ENCODE measurements around the gene VPS51.

Gene VPS51

GRCh38 chr11:65095974-65096806, at the start of gene VPS51:
Gene VPS51, plus strand, starts transcription at chr11:65096214. Its CDS starts 37 bp downstream, at chr11:65096251.
- DNase-seq (ENCODE audit: low read depth) = peak; percentile 72

- DNase-seq (ENCODE audit: low read depth) = peak; percentile 10
These were observed 48.2 kb upstream of the VPS51 start for GRCh38 chr11:65047581-65048422.

- no peak for DNase-seq (ENCODE audit: low read depth)
These were observed 44.6 kb upstream of the VPS51 start for GRCh38 chr11:65051398-65051858.

- DNase-seq (ENCODE audit: low read depth) = no peak
These were observed 42.0 kb upstream of the VPS51 start for GRCh38 chr11:65053827-65054508.

GRCh38 chr11:65055538-65055937, 40.5 kb upstream of the VPS51 start:
- DNase-seq (ENCODE audit: low read depth) = no peak

- DNase-seq (ENCODE audit: low read depth) = no peak
These were observed 39.0 kb upstream of the VPS51 start for GRCh38 chr11:65056999-65057398.

- DNase-seq (ENCODE audit: low read depth) = no peak
These were observed 38.5 kb upstream of the VPS51 start for GRCh38 chr11:65057526-65057925.

- no peak for DNase-seq (ENCODE audit: low read depth)
These were observed 38.0 kb upstream of the VPS51 start for GRCh38 chr11:65058012-65058411.

- no peak for DNase-seq (ENCODE audit: low read depth)
These were observed 37.5 kb upstream of the VPS51 start, which contains the start of gene NAALADL1 for GRCh38 chr11:65058419-65059054. Gene NAALADL1, minus strand, starts transcription at chr11:65058553. Its CDS starts 32 bp downstream, at chr11:65058521.

GRCh38 chr11:65059523-65059922, 36.5 kb upstream of the VPS51 start:
- no peak for DNase-seq (ENCODE audit: low read depth)

- DNase-seq (ENCODE audit: low read depth) = no peak
These were observed 35.8 kb upstream of the VPS51 start for GRCh38 chr11:65059959-65060824.

- DNase-seq (ENCODE audit: low read depth) = no peak
These were observed 35.1 kb upstream of the VPS51 start for GRCh38 chr11:65060913-65061408.

GRCh38 chr11:65063532-65063931, 32.5 kb upstream of the VPS51 start:
- no peak for DNase-seq (ENCODE audit: low read depth)

GRCh38 chr11:65064847-65065240, 31.2 kb upstream of the VPS51 start:
- no peak for DNase-seq (ENCODE audit: low read depth)

GRCh38 chr11:65065851-65066250, 30.2 kb upstream of the VPS51 start:
- DNase-seq (ENCODE audit: low read depth) = no peak

GRCh38 chr11:65066315-65066714, 29.7 kb upstream of the VPS51 start:
- DNase-seq (ENCODE audit: low read depth) = no peak

GRCh38 chr11:65066805-65067291, 29.2 kb upstream of the VPS51 start:
- no peak for DNase-seq (ENCODE audit: low read depth)

GRCh38 chr11:65067446-65067845, 28.6 kb upstream of the VPS51 start:
- no peak for DNase-seq (ENCODE audit: low read depth)

GRCh38 chr11:65069217-65069616, 26.8 kb upstream of the VPS51 start:
- DNase-seq (ENCODE audit: low read depth) = no peak

GRCh38 chr11:65071907-65072630, 23.9 kb upstream of the VPS51 start:
- DNase-seq (ENCODE audit: low read depth) = no peak

Measured in activated T-helper 9 cell treated with anti-CD3 and anti-CD28 coated beads, Interleukin-2, amount 50 U/mL, for 16 hours (primary cell).